Measurements from ENCODE around the gene OTOG. TPM values are rescaled to one million over a fixed set of nuclear protein-coding genes. Genes with fewer than 3 reads are reported as not detected.

The OTOG gene
- total RNA-seq, 1 experiment from 2014 or later: 0.35 TPM

GRCh38 chr11:17531071-17531600 is 15.9 kb upstream of the OTOG start:
- no peak overlapping the region for H2AK5ac ChIP-seq (ENCODE audit: insufficient read length, low read length)
- WGBS (ENCODE audit: extremely low coverage, insufficient read length, low lambda C conversion rate): no CpG with 5 or more reads among the region's 22 CpGs
- H3K27ac Mint-ChIP-seq: no peak overlapping the region

More at GRCh38 chr11:17531071-17531600, 15.9 kb upstream of the OTOG start:
- Histone ChIP-seq H4K8ac (replicated peaks; ENCODE audit: insufficient read length, low read depth, low read length) (no peak overlapping the region), H3K79me2 (ENCODE audit: insufficient read depth, low read length) (no peaks in the 10 kb centered on the region), H3K4me1 (ENCODE audit: insufficient read depth, low read length) (no peaks in the 10 kb centered on the region), H3K27ac (ENCODE audit: insufficient read length, low read depth, low read length) (no peak overlapping the region), H3K56ac (ENCODE audit: insufficient read length, low read depth, low read length) (no peak overlapping the region), H4K5ac (ENCODE audit: insufficient read length, low read depth, low read length) (no peak overlapping the region), H3K4ac (ENCODE audit: low read depth, low read length) (no peak overlapping the region), H2BK120ac (ENCODE audit: low read depth, low read length, poor library complexity, severe bottlenecking) (no peak overlapping the region), H3K4me2 (ENCODE audit: insufficient read depth, insufficient read length, low read length) (no peak overlapping the region), H3K23me2 (ENCODE audit: insufficient read length, low read depth, low read length, poor library complexity, severe bottlenecking) (no peaks in the 10 kb centered on the region), H3K9ac (ENCODE audit: extremely low read depth, insufficient read length, low read length) (no peak overlapping the region), H2BK20ac (ENCODE audit: low read depth, low read length, poor library complexity, severe bottlenecking) (no peak overlapping the region), H3K18ac (ENCODE audit: insufficient read length, low read depth, low read length) (no peak overlapping the region), H3K23ac (ENCODE audit: insufficient read length, low read depth, low read length) (no peak overlapping the region), H2BK12ac (ENCODE audit: insufficient read length, low read depth, low read length) (no peak overlapping the region), H2AFZ (ENCODE audit: low read length) (no peak overlapping the region), H2BK5ac (ENCODE audit: insufficient read length, low read length) (no peak overlapping the region), H3K79me1 (ENCODE audit: insufficient read depth, low read depth, low read length, poor library complexity, severe bottlenecking) (no peaks in the 10 kb centered on the region), H3K27me3 (ENCODE audit: insufficient read depth, low read length) (no peaks in the 10 kb centered on the region), H3K14ac (ENCODE audit: insufficient read depth, low read length) (no peak overlapping the region), H2BK15ac (ENCODE audit: low read depth, low read length) (no peak overlapping the region), H4K91ac (ENCODE audit: insufficient read length, low read depth, low read length) (no peak overlapping the region), H4K20me1 (ENCODE audit: control insufficient read depth, insufficient read depth, insufficient read length) (no peaks in the 10 kb centered on the region), H3T11ph (ENCODE audit: low read length) (no peak overlapping the region), H3K9me3 (ENCODE audit: control insufficient read depth, low read depth, low read length) (no peaks in the 10 kb centered on the region)
- Mint-ChIP-seq H3K36me3 (ENCODE audit: insufficient read depth in 1 of 3, low read depth in 3 of 3) (no peaks in the 10 kb centered on the region), H3K4me3 (no peak overlapping the region), H3K9me3 (no peaks in the 10 kb centered on the region), H3K4me1 (peaks cover 0 to 25% of the 10 kb centered on the region in 2 experiments; a peak in 2 of 4 replicates), H3K27me3 (ENCODE audit: low read depth) (peaks cover 2% of the 10 kb centered on the region)
- TF ChIP-seq CTCF (conservative IDR thresholded peaks at IDR 0.05): no peak
- no peak for DNase-seq
